Measurements from ENCODE around the gene MCF2L. TPM values are rescaled to one million over a fixed set of nuclear protein-coding genes. Genes with fewer than 3 reads are reported as not detected.
"Not testable (repeated sequence)": the region's sequence is repeated elsewhere in the genome, so short reads cannot be mapped to it uniquely, and the experiment has no call there.

Gene MCF2L
- total RNA-seq, 1 donor from 2014 or later, result 146 TPM

DNA sequence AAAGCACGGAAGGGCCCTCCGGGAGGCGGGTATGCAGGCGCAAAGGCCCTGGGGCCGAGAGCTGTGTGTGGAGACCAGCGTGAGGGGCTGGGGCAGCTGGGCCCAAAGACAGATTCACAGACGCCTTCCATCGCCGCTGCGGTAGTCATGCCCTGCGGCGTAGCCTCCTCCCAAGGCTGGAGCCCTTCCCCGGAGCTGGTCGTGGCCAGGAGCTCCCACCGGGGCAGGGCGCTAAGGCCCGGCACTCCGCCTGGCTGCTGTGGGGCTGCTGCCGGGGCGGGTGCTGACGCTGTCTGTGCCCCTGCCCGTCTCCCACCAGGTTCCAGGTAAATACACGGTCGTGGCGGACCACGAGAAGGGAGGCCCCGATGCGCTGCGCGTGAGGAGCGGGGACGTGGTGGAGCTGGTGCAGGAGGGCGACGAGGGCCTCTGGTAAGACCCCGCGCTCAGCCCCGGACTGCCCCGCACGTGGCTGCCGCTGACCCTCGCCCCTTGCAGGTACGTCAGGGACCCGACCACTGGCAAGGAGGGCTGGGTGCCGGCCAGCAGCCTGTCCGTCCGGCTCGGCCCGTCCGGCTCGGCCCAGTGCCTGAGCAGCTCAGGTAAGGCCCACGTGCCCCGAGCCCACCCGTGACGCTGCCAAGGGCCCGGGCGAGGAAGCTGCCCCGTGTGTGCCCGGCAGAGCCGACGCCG lies 127.2 kb downstream of the MCF2L start:
- no peak for DNase-seq

DNA sequence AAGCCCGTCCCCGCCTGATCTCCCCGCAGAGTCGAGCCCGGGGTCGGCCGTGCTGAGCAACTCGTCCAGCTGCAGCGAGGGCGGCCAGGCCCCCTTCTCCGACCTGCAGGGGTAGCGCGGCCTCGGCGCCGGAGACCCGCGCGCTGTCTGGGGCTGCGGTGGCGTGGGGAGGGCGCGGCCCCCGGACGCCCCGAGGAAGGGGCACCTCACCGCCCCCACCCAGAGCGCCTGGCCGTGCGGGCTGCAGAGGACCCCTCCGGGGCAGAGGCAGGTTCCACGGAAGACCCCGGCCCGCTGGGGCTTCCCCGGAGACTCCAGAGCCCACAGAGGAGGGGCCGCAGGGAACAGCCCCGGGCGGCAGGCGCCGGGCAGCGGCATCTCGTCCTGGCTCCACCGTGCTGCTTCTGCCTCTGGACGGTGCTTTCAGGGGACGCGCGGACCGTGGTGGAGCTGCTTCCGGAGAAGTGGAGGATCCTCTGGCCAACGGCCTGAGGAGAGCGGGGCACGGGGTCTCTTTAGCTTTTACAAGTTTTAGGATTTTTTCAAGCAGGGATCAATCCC lies 127.8 kb downstream of the MCF2L start:
- DNase-seq, result no peak

DNA sequence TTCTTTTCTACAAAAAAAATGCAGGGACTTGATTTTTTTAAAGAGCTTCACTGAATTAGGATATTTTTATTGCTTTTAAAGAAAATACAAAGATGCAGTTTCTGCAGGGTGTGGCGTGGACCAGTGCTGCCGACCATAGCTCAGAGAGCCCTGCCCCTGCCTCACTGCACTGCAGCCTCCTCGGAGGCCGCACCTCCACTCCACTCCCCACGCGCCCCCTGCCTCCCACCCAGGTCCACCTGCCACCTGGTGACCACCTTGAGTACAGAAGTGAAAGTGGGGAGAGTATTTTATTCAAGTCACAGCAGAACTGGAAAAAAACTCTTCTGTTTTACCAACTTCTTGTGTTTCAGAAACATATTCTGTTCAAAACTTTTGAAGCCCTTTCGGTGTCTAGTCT lies 128.6 kb downstream of the MCF2L start:
- DNase-seq, result no peak

DNA sequence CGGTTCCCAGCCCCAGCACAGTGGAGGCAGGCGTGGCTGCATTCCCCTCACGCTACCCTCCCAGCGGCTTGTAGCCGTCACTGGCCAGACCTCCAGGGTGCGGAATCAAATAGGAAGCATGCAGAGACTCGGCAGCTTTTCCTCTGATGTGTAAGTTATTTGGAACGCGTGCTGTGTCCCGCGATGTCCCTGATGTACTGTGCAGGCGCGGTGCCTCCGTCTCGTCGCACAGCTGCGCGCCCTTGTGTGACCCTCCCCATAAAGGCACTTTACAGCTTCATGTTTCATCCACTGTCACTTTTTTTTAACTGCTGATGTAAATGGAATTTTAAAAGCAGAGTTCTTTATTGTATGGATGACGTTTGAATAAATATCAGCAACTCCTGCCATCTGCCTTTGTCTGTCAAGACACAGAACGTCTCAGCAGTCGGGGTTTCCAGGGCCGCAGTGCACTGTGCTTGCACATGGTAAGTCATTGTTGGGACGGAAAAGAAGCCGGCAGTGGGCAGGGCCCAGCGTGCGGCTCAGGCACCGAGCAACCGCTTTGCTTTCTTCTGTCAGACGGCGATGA lies 129.2 kb downstream of the MCF2L start:
- no peak for DNase-seq

DNA sequence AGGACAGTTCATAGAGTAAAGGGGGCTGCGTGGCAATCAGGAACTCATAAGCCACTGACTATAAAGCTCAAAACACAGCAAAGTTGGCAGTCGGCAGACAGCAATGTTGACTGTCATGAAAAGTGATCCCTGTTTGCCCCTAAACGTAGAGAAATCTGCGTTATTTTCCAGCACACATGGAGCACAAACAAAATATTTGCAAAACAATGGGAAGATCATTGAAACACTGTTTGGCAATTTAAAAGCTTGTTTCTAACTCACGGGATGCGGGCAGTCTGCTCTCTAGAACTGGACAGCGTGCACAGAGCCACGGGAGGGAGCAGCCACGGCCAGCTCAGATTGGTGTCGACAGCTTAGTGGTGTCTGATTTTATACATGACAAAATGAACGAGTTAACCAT lies 130.1 kb downstream of the MCF2L start:
- no peak for DNase-seq

DNA sequence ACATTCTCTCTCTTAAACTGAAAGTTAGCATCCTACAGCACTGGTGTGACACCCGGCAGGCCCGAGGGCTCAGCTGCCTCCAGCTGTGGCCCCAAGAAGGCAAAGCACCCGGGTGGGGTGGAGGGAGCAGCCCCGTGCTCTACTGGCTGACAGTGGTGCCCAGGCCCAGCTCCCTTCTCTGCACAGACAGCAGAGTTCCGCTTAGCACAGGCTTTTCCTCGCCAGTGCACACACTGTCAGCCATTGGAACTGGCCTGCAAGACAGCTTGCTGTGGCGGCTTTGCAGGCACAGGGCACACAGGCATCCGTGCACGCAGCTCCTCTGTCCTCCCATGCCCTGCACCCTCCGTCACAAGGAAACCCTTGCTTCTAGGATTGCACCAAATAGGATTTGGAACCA lies 133.3 kb downstream of the MCF2L start:
- not testable (repeated sequence) for DNase-seq

DNA sequence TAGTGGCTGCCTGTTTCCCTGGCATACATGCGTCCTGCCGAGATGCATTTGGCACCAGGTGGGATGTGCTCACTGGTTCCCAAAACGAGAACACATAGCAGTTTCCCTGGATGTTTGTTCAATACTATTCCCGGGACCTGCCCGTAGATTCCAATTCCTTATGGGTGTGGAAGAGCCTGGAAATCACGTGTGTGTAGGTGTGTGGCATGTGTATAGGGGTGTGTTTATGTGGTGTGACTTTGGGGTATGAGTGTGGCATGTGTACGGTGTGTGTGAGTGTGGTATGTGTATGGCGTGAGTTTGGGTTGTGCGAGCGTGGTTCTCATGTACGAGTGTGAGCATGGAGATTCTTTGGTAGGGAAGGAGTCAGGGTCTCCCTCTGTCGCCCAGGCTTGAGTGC lies 133.7 kb downstream of the MCF2L start:
- DNase-seq, result no peak

DNA sequence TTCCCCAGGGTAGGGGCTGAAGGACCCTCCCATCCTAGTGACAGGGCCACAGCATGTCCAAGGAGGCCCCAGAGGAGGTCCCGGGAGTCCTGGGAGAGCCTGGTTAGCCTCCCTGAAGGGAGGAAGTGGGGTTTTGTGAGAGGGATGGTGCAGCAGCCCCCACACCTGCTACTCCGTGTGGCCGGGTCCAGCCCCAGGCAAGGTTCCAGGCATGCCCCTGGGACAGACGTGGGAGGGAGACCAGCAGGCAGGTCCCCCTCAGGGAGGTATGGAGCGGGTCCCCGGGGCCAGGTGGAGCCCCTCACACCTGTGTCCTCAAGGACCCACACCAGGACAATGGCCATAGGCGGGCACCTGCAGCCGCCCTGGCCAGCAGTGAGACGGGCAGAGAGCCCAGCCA lies 134.6 kb downstream of the MCF2L start:
- no peak for DNase-seq

DNA sequence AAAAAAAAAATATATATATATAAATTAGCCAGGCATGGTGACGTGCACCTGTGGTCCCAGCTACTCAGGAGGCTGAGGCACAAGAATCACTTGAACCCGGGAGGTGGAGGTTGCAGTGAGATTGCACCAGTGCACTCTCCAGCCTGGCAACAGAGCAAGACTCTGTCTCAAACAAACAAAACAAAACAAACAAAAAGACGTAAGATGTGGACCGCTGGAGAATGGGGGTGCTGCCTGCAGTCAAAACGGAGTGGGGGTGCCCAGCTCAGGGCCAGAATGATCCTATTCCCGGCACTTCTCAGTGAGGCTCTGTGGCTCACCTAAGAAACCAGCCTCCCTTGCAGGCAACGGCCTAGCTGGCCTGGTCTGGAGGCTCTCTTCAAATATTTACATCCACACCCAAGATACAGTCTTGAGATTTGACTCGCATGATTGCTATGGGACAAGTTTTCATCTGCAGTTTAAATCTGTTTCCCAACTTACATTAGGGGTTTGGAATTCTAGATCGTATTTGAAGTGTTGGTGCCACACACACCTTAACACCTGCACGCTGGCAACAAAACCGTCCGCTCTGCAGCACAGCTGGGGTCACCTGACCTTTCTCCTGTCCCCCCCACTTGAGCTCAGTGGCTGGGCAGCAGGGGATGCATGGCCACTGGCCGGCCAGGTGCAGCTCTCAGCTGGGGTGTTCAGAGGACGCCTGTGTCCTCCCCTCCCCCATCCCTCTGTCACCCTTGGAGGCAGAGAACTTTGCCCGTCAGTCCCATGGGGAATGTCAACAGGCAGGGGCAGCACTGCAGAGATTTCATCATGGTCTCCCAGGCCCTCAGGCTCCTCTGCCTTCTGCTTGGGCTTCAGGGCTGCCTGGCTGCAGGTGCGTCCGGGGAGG lies 136.3 kb downstream of the MCF2L start, which contains the start of gene F7:
Gene F7 (plus strand): TSS at position 760 of the 889 bp plus-strand sequence. CDS start 51 bp downstream, at position 811.
- DNase-seq, result no peak

DNA sequence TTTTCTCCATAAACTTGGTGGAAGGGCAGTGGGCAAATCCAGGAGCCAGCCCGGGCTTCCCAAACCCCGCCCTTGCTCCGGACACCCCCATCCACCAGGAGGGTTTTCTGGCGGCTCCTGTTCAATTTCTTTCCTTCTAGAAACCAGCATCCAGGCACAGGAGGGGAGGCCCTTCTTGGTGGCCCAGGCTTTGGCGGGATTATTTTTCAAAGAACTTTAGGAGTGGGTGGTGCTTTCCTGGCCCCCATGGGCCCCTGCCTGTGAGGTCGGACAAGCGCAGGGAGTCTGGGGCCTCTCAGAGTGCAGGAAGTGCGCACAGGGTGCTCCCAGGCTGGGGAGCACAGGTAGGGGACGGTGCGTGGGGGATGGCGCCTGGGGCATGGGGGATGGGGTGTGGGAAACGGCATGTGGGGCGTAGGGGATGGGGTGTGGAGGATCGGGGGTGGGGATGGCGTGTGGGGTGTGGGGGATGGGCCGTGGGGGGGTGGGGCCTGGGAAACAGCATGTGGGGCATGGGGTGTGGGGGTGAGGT lies 137.0 kb downstream of the MCF2L start:
- no peak for DNase-seq

DNA sequence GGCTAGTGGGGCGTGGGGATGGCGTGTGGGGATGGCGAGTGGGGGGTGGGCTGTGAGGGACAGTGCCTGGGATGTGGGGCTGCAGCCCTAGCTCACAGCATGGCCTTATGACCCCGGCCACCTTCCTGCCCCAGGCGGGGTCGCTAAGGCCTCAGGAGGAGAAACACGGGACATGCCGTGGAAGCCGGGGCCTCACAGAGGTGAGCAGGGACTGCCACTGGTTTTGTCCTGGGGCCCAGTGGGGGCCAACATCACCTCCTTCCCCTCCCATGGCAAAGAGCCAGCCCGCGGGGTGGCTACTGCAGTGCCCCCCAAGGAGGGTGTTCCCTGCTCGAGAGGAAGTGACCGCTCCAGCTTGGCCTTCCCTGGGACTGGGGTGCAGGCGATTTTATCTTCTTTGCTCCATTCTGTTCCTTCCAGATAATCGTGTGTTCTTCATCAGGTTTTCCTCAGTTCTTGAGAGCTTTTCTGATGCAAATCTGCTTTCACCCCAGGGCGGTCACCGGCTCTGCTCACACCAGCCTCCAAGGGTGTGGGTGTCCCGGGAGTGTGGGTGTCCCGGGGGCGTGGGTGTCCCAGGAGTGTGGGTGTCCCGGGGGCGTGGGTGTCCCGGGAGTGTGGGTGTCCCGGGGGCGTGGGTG lies 137.8 kb downstream of the MCF2L start:
- DNase-seq, result no peak

DNA sequence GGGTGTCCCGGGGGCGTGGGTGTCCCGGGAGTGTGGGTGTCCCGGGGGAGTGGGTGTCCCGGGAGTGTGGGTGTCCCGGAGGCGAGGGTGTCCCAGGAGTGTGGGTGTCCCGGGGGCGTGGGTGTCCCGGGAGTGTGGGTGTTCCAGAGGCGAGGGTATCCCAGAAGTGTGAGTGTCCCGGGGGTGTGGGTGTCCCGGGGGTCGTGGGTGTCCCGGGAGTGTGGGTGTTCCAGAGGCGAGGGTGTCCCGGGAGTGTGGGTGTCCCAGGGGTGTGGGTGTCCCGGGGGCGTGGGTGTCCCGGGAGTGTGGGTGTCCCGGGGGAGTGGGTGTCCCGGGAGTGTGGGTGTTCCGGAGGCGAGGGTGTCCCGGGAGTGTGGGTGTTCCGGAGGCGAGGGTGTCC lies 139.5 kb downstream of the MCF2L start:
- not testable (repeated sequence) for DNase-seq

DNA sequence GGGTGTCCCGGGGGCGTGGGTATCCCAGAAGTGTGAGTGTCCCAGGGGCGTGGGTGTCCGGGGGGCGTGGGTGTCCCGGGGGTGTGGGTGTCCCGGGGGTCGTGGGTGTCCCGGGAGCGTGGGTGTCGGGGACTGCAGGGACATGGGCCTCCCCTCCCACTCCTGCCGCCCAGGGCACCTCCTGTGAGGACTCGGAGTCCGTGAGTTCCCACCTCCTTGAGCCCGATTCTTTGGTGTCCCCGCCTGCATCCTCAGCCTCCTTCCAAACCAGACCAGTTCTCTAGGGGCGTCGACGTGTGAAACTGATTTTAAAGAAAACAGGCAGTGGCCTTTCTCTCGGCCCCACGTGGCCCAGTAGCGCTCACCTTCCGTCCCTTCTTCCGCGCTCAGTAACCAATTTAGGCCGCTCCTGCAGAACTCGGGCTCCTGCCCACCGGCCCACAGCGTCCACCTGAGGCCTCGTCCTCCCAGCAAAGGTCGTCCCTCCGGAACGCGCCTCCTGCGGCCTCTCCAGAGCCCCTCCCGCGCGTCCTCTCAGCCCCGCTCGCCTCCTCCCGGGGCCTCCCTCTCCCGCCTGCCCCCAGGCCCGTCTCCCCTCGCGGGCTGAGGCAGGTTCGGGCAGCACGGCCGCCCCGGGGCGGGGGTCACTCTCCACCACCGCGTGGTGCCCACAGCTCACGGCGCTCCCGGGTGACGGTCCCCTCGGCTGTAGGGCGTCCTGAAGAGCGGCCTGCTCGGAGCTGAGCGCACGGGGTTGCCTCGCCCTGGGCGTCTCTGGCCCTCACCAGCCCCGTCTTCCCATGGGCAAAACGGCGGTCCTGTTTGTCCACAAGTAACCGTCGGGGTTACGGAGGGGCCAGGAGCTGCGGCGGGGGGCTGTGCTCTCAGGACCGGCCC lies 140.4 kb downstream of the MCF2L start:
- no peak for DNase-seq

DNA sequence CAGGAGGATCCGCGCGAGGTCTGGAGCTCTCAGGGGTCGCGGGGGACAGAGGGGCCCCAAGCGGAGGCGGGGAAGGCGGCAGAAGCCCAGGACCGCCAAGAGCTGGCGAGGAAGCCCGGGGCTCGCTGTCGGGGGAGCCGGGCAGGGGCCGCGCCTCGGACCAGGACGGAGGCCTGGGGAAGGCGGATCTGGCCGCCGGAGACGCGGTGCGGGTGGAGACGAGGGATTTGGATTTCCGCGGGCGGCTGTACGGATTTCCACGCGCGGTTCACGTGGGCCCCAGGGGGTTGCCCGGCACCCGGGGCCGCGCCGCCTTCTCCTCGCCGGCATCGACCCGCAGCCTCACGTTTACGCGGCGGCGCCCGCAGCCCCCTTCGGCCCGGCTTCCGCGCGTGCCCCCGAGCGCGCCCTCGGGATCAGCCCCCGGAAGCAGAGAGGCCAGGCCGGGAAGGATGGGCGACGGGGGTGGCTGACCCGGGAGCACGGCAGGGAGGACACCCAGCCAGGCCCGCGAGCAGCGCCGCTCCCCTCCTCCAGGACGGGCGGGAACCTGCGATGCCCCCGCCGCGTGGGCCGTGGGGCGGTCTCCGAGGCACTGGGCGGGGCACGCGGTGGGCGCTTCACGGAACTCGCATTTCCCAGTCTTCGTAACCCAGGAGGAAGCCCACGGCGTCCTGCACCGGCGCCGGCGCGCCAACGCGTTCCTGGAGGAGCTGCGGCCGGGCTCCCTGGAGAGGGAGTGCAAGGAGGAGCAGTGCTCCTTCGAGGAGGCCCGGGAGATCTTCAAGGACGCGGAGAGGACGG lies 141.2 kb downstream of the MCF2L start:
- no peak for DNase-seq

DNA sequence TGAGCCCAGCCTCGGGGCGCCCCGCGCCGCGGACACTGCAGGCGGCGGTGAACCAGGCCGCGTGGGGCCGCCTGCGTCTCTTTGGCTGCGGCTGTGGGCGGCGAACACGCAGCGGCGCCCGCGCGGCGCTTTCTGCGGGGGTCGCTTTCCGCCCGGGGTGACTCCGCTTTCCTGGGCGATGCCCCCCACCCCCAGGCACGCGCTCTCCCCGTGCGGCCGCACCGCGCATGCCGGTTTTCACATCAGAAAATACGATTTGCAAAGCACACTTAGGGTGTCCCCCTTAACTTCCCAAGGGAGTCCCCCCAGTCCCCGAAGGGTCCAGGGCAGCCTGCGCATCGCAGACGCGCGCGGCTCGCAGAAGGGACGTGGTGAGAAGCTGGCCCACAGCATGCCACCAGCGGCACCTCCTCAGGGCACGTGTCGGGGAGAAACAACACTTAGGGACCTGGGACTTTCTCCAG lies 141.9 kb downstream of the MCF2L start:
- DNase-seq, result no peak

DNA sequence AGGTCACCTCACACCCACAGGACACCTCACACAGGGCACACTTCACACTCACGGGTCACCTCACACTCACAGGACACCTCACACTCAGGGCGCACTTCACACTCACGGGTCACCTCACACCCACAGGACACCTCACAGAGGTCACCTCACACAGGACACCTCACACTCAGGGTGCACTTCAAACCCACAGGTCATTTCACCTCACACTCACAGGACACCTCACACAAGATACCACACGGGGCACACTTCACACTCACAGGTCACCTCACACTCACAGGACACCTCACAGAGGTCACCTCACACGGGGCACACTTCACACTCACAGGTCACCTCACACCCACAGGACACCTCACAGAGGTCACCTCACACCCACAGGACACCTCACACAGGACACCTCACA lies 142.8 kb downstream of the MCF2L start:
- not testable (repeated sequence) for DNase-seq

DNA sequence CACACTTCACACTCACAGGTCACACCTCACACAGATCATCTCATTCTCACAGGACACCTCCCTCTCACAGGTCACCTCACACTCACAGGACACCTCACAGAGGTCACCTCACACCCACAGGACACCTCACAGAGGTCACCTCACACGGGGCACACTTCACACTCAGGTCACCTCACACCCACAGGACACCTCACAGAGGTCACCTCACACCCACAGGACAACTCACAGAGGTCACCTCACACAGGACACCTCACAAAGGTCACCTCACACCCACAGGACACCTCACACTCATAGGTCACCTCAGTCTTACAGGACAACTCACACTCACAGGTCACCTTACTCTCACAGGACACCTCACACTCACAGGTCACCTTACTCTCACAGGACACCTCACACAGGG lies 143.5 kb downstream of the MCF2L start:
- DNase-seq, result not testable (repeated sequence)

DNA sequence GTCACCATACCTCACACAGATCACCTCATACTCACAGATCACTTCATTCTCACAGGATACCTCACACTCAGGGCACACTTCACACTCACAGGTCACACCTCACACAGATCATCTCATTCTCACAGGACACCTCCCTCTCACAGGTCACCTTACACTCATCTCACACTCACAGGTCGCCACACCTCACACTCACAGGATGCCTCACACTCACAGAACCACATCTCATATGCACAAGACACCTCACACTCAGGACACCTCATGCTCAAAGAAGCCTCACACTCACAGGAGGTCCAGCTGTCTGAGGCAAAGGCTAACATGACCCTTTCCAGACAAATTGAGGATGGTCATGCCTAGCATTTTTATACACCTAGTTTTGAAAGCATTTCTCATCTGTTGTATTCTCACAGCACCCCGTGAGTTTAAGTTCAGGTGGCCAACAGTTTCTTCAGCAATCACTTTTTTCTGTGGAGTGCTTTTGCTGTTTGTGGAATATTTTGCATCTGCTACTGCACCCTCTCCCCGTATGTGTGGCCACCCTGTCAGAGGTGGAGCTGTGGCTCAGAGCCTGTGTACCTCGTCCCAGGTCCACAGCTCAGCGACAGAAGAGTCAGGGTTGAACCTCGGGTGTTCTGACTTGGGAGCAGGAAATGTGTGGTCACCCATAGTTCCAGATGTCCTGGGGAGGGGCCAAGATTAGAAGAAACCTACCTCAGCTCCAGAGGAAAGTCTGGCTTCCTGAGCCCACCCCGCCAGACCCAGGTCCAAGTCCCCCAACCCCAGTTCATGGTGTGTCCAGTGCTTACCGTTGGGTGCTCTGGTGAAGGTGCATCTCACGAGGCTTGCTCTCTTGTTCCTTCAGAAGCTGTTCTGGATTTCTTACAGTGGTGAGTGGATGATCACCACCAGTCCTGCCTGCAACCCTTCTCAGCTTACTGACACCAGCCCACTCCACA lies 144.2 kb downstream of the MCF2L start:
- DNase-seq, result no peak

DNA sequence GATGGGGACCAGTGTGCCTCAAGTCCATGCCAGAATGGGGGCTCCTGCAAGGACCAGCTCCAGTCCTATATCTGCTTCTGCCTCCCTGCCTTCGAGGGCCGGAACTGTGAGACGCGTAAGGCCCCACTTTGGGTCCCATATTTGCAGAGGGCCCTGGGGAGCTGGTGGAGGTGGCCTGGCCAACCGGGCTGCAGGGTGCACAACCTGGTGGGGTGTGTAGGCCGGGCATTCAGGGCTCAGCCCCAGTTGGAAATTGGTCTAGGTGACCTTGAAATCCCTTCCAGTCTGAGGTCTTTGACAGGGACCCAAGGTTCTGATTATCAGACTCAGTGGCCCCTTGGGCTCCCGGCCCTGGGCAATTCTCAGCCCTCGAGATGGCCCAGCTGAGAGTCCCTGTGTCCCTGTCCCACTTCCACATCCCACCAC lies 144.8 kb downstream of the MCF2L start:
- no peak for DNase-seq

All from occipital lobe (tissue), 2 donors.